ENCODE measurements around the gene YJEFN3.

- TF ChIP-seq POLR2A (IDR thresholded peaks at IDR 0.05), result no peak
- no peak for TF ChIP-seq CTCF (IDR thresholded peaks at IDR 0.05)
Observed at GRCh38 chr19:19501798-19502197, 26.9 kb upstream of the YJEFN3 start.

Measured in vagina (tissue), 2 donors.